ENCODE measurements around the gene TKT. TPM values are rescaled to one million over a fixed set of nuclear protein-coding genes. Genes with fewer than 3 reads are reported as not detected.

TKT gene
- total RNA-seq, 1 donor from 2014 or later, result 48.1 TPM

DNA sequence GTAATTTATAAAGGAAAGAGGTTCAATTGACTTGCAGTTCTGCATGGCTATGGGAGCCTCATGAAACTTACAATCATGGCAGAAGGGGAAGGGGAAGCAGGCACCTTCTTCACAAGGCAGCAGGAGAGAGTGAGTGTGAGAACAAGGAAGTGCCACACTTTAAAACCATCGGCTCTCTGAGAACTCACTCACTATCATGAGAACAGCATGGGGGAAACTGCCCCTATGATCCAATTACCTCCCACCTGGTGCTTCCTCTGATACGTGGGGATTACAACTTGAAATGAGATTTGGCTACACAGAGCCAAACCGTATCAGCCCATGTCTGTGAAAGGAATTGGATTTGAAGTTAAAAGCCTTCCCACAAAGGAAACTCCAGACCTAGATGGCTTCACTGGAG lies 39.1 kb downstream of the TKT start:
- no peak for ATAC-seq
- intact Hi-C loops (cut with DNase I), result no loop called here

DNA sequence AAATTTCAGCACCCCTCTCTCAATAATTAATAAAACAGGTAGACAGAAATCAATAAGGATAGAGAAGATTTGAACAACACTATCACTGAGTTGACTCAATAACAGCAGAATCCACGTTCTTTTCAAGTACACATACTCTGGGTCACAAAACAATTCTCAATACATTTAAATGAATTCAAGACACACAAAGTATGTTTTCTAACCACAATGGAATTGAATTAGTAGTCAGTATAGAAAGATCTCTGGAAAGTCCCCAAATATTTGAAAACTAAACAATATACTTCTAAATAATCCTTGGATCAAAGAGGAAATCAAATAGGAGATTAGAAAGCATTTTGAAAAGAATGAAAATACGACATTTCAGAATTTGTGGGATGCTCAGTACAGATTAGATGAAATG lies 40.0 kb downstream of the TKT start:
- DNase-seq (ENCODE audit: missing footprints) (no peak), ATAC-seq (no peak)
- intact Hi-C loops (cut with DNase I), result no loop called here

More for the DNA sequence above, 39.1 kb downstream of the TKT start:
- no peak for DNase-seq (ENCODE audit: missing footprints)

GRCh38 chr3:53213276-53213675 lies 42.5 kb downstream of the TKT start:
- no peak for DNase-seq (ENCODE audit: missing footprints)
- intact Hi-C loops (cut with DNase I), result no loop called here

GRCh38 chr3:53211706-53212702 lies 43.8 kb downstream of the TKT start:
- intact Hi-C loops (cut with DNase I), result no loop called here
- DNase-seq (ENCODE audit: missing footprints), result no peak
- no peak for ATAC-seq

More at GRCh38 chr3:53213276-53213675, 42.5 kb downstream of the TKT start:
- ATAC-seq, result no peak

DNA sequence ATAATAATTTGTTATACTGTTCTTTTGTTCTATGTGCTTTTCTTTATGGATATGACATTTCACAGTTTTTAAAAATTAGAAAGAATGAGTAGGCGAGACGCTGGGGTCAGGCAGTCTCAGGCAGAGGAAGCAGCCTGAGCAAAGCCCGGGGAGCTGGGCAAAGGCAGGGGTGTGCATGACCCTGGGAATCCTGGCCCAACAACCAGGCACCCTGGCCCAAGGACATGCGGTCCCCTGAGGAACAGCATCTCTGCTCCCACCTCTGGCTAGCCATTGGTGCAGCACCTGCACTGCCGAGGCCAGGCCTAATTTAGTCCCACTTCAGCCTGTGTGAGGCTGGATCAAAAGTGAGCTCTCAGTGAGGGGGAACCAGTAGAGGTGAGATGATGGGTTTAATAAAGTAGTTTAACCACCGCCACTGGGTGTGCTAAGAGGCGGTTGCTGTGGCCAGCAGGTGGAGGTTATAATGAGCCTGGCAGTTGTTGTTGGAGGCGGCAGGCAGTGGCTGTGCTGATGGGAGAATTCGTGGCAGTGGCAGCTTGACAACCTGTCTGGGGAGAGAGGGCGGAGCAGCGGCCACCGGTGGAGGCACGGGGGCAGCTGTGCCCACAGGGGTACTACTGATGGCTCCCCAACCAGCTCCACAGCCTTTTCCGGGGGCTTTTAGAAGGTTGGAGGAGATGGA lies 53.3 kb downstream of the TKT start:
- ATAC-seq (no peak), DNase-seq (ENCODE audit: missing footprints) (no peak)
- intact Hi-C loops (cut with DNase I), result no loop called here

GRCh38 chr3:53200501-53201498 lies 55.0 kb downstream of the TKT start:
- intact Hi-C loops (cut with DNase I), result no loop called here
- DNase-seq (ENCODE audit: missing footprints) (no peak), ATAC-seq (no peak)

- intact Hi-C loops (cut with DNase I), result no loop called here
- no peak for DNase-seq (ENCODE audit: missing footprints)
- no peak for ATAC-seq
Measured at GRCh38 chr3:53199834-53200233, 56.0 kb downstream of the TKT start.

GRCh38 chr3:53198996-53199395 lies 56.8 kb downstream of the TKT start:
- no peak for DNase-seq (ENCODE audit: missing footprints)
- ATAC-seq, result no peak
- intact Hi-C loops (cut with DNase I), result no loop called here

- ATAC-seq, result no peak
- intact Hi-C loops (cut with DNase I), result no loop called here
- DNase-seq (ENCODE audit: missing footprints), result no peak
Measured at GRCh38 chr3:53198256-53198977, 57.4 kb downstream of the TKT start.

DNA sequence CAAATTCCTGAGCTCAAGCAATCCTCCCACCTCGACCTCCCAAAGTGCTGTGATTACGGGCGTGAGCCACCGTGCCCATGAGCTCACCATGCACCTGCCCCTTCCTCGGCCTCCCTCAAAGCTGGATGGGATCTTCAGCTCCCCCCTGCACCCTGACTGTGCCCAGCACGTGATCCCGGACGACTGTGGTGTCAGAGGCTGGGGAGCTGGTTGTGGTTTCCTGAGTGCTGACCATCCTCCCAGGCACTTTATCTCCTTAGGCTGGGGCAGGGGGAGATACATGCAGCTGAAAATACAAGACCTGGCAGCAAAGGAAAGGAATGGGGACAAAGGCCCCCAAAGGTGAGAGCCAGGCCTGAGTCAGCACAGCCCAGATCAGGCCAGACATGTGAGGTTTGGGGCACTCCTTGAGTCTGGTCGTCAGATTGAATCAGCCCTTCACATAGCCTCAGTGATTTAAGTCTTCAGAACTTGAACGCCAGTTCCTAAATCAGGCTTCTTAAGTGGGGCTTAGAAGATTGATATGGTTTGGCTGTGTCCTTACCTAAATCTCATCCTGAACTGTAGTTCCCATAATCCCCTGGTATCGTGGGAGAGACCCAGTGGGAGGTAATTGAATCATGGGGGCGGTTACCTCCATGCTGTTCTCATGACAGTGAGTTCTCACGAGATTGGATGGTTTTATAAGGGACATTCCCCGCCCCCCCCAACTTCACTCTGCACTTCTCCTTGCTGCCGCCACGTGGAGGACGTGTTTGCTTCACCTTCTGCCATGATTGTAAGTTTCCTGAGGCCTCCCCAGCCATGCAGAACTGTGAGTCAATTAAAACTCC lies 59.0 kb downstream of the TKT start:
- DNase-seq (ENCODE audit: missing footprints) (no peak), ATAC-seq (no peak)
- intact Hi-C loops (cut with DNase I), result loop anchor here (1.0 kb wide), 2 partner anchors 62 to 82 kb away; no protein-coding TSS in a partner anchor

DNA sequence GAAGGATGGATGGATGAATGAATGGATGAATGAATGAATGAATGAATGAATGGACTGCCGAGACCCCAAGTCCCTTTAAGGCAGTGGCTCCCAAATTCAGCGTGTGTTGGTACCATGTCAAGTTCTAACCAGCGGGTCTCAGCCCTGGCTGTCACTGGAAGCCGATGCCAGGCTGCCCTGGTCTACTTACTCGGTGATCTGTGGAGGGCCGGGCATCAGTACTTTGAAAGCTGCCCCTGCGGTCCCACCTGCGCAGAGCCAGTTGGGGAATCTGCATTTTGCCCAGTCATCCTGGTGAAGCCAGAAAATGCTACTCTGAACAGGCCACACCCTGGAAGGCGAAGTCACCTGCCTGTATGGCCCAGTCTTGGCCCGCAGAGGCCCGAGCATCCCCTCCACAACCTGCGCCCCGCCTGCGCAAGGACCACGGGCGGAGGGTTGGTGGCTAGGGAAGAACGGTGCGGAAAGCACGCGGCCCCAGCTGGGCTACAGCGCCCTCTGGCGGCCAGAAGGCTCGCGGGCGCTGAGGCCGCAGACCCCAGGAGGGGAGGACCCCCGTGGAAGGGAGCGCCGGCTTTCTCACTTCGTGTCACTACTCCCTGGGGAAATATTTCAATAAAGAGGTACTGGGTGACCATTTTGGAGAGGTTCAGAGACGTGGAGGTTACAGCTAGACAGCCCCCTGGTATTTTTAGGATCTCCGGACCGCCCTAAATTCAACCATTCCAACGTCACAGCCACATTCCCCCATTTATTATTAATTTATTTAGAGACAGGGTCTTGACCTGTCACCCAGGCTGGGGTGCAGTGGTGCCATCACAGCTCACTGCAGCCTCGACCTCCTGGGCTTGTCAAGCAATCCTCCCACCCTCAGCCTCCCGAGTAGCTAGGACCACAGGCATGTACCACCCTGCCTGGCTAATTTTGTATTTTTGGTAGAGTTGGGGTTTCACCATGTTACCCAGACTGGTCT lies 59.9 kb downstream of the TKT start:
- peak; percentile 72 for ATAC-seq

GRCh38 chr3:53195066-53195450 lies 60.8 kb downstream of the TKT start:
- DNase-seq (ENCODE audit: missing footprints) (no peak), ATAC-seq (no peak)
- intact Hi-C loops (cut with DNase I), result no loop called here

More for the DNA sequence above, 59.9 kb downstream of the TKT start:
- intact Hi-C loops (cut with DNase I), result loop anchor here (1.0 kb wide), 2 partner anchors 62 to 82 kb away; no protein-coding TSS in a partner anchor
- peak; percentile 82 for DNase-seq (ENCODE audit: missing footprints)

- intact Hi-C loops (cut with DNase I), result no loop called here
- ATAC-seq, result peak; percentile 32
Measured at GRCh38 chr3:53194210-53195065, 61.4 kb downstream of the TKT start.

DNA sequence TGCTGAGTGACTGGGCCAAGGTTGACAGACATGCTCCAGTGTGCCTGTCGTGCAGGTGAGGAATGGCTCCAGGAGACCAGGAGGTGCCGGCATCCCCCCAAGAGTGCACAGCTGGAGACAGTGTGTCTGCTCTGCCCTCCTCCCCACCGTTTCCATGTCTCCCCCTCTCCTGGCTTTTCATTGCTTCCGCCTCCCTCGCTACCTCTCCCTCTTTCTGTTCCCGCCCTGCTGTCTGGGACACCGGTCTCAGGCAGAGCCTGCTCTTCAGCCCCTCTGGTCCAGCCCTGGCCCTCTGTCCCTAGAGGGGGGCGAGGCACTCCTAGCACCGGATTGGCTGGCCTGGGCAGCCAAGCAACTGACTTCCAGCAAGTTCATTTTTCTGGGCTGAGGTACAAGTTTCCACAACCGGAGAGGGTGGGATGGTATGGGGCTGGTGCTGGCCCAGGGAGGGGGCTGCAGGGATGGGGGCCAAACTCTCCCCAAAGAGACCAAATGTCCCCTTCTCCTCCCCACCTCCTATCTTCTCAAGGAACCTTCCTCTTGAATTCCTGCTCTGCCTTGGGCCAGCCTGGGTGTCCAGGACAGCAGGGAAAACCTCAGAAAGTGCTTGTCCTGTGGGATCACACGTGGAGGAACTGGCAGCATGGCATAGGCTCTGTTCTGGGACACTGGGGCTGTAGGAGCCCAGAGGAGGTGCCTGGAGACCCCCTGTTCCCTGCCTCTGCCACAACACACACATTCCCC lies 62.2 kb downstream of the TKT start:
- DNase-seq (ENCODE audit: missing footprints), result no peak
- ATAC-seq, result peak; percentile 47
- intact Hi-C loops (cut with DNase I), result no loop called here

More at GRCh38 chr3:53194210-53195065, 61.4 kb downstream of the TKT start:
- DNase-seq (ENCODE audit: missing footprints), result peak; percentile 80

All from Right ventricle myocardium inferior (tissue), 1 donor.